Fibroblast of the aortic adventitia (primary cell): ENCODE measurements around the gene DOCK2. TPM values are rescaled to one million over a fixed set of nuclear protein-coding genes. Genes with fewer than 3 reads are reported as not detected.

ENCODE experiments used
- DNase-seq: peaks from one replicate; pipeline ENCODE4 v3.0.0-alpha.2; 2010; ENCODE audit warnings: low read depth
- H3K4me3 ChIP-seq: 2 replicates; pipeline ENCODE4 v1.5.1; 2011; ENCODE audit warnings: low read depth, mild to moderate bottlenecking, control low read depth, low read length, moderate library complexity
- CTCF ChIP-seq: IDR thresholded peaks from 2 replicates; pipeline ENCODE4 v1.5.1; 2011; ENCODE audit warnings: mild to moderate bottlenecking, low read length, control low read depth, inconsistent platforms; ENCODE audit not compliant: insufficient read depth
- total RNA-seq: library from RNA; depleted of rRNA; stranded (reverse); fragments of >200 nt; gene quantifications from 2 replicates; pipeline ENCODE4 v1.2.3, GENCODE V29; 2012; ENCODE audit warnings: low replicate concordance

Gene DOCK2
- total RNA-seq, 1 donor: 4.6 TPM

- H3K4me3 ChIP-seq: no peak overlapping the region
- DNase-seq: no peak
- TF ChIP-seq CTCF: no peak
These were observed 274.6 kb downstream of the DOCK2 start for GRCh38 chr5:169911448-169912212.

DNA sequence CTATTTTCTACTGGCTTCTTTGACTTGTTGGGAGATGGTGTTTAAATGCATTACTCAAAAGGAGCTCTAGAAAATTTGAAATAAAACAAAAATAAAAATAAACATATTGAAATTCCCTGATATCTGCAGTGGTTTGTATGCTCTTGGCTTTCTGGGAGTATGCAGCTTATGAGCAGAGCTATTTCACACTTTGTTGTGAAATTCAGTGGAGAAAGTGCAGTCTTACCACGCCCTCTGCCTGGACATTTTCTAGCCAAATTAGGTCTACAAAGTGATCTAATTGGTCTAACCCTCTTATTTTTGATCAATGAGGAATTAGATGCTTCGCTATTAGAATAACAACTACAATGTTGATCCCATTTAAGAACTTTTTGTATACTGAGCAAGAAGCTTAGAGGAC lies 276.4 kb downstream of the DOCK2 start:
- TF ChIP-seq CTCF: no peak
- DNase-seq: no peak
- H3K4me3 ChIP-seq: no peak overlapping the region

GRCh38 chr5:169914766-169915165 lies 277.7 kb downstream of the DOCK2 start:
- peak; percentile 33 for DNase-seq
- H3K4me3 ChIP-seq: no peak overlapping the region
- no peak for TF ChIP-seq CTCF

- TF ChIP-seq CTCF: no peak
- no peak for DNase-seq
- no peak overlapping the region for H3K4me3 ChIP-seq
These were observed 280.4 kb downstream of the DOCK2 start for GRCh38 chr5:169917500-169917899.

- H3K4me3 ChIP-seq: no peak overlapping the region
- DNase-seq: no peak
- TF ChIP-seq CTCF: no peak
These were observed 281.2 kb downstream of the DOCK2 start for GRCh38 chr5:169918228-169918627.

GRCh38 chr5:169920474-169920873 lies 283.4 kb downstream of the DOCK2 start:
- no peak overlapping the region for H3K4me3 ChIP-seq
- no peak for TF ChIP-seq CTCF
- DNase-seq: no peak

GRCh38 chr5:169921384-169921783 lies 284.3 kb downstream of the DOCK2 start:
- TF ChIP-seq CTCF: no peak
- no peak for DNase-seq
- no peak overlapping the region for H3K4me3 ChIP-seq
